Stimulated activated CD4-positive, alpha-beta T cell treated with anti-CD3 and anti-CD28 coated beads, Interleukin-4, amount 100 ng/mL, for 4 hours (primary cell): ENCODE measurements around the gene CREBZF.

Experiments used
- DNase-seq, 2 experiments: peaks; one replicate each; pipeline ENCODE4 v3.0.0-alpha.2; 2020

Gene CREBZF, protein sequence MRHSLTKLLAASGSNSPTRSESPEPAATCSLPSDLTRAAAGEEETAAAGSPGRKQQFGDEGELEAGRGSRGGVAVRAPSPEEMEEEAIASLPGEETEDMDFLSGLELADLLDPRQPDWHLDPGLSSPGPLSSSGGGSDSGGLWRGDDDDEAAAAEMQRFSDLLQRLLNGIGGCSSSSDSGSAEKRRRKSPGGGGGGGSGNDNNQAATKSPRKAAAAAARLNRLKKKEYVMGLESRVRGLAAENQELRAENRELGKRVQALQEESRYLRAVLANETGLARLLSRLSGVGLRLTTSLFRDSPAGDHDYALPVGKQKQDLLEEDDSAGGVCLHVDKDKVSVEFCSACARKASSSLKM

DNA sequence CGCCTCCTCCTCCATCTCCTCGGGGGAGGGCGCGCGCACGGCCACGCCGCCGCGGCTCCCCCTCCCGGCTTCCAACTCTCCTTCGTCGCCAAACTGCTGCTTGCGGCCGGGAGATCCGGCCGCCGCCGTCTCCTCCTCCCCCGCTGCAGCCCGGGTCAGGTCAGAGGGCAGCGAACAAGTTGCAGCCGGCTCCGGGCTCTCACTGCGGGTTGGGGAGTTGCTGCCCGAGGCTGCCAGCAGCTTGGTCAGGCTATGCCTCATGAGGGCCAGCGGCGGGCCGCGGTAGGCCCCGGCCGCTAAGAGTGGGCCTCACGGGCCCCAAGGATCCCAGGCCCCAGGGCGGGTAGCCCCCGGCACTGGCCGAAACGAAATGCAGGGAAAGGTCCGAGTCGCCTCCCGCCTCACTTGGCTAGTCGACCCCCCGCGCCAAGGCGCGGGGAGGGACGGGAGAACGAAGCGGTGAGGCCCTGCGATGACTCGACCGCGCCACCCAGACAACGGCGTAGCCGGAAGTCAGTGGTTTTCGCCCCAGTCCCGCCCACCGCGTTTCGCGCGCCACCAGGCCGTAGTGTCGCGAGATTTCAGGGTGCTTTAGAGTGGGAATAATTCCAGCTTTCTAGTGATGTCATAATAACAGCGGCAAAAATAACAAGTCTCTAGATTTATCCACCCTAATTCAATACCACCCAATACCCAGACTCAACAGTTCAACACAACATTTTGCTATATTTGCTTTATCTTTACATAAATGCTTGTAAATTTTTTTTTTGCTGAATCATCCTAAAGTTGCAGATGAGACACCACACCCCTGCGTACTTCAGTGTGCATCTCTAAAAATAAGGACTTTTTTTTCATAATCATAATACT, at the start of gene CREBZF:
Gene CREBZF, minus strand, starts transcription at position 515 of the 867 bp plus-strand sequence. Its CDS starts 254 bp downstream, at position 261.
- peak; percentile 92 for DNase-seq

DNA sequence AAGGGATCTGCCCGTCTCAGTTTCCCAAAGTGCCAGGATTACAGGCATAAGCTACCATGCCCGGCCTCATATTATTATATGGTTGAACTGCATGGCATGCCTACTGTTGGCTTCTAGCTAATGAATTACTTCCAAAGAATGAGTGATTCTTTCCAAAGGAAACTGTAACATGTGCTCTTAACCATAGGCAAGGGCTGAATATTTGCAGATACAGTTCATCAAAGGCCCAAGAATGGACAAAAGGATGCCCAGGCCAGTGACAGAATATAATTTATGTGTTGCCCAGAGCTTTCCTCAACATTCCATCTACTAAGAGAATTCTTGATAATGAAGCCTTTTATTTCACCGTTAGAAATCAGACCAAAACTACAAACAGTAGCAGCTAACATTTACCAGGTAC, 48.0 kb upstream of the CREBZF start:
- no peak for DNase-seq

DNA sequence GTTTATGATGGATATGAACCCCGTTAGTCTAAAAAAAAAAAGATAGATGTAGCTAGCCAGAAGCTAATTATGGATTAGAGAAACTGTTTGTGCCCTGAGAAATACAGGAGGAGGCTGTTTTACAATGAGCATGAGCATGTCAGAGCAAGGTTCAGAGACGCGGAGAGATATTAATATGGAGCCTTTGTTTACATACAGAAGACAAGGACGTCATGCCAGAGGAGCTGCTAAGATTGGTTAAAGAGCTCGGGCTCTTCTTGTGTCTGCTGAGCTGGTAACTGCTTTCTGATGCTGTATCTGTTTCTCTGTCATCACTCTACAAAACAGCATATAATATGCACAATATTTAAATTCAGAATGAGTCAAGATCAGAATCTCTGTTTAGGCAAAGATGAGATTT, 46.0 kb upstream of the CREBZF start:
- no peak for DNase-seq

DNA sequence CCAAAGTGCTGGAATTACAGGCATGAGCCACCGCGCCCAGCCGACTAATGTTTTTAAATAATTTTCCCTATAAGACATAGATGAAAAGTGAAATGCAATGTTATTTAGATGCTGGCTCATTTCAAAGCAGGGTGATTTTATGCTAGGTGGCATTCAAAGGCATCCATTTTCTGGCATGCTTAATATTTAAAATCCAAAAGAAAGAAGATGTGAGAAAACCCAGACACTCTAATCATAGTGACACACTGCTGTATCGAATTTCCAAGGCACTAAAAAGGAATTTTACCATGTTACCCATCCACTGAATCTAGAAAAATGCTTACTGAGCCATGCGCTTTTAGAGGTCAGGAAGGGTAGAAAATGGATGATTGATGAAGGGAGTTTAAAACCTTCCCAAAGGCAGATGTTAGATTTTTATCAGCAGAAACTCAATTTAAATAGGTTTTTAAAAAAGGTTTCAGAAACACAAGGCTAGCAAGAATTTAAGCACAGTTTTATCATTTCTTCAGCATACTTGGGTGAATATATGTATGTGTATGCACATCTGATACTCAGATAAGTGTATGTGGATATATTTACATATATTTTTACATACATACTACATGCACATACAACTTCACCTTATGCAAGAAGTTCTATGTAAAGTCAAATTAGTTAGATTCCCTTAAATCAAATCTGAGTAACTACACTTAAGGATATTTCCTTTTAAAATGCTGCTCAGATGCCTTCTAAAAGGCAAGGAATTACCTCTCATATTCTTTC, 45.2 kb upstream of the CREBZF start:
- DNase-seq, result no peak

DNA sequence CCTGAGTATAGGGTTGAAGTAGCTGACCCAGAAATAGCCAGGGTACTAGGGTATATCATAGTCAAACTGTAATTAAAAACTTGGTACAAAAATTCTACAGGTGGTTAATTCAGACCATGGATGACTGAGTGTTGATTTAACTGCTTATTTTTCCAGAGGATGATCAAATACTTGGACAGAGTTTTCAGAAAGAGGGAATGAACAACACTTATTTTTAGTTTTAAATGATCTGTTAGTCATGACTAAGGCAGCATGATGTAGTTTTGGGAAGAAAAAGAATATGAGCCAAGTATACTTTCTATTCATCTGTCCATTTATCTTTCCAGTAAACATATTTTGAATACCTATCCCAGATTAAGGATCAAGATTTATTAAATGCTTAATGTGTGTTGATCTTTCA, 40.9 kb upstream of the CREBZF start:
- DNase-seq, result no peak

DNA sequence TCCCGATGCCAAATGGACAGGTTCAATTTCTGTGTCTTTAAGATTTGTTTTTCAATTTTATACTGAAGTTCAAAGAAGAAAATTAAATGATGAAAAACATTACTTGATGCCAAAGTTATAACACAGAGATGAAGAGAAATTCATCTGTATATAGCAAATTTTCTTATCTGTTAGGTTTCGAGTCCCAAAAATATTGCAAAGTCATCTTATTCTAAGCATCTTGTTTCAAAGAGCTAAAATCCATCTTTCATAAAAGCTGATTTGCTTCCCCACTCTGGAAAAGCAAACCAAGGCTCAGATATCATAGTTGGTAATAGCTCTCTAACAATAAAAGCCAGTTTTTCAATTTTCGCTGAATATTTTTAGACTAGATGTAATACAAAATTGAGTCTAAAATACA, 40.0 kb upstream of the CREBZF start:
- no peak for DNase-seq

DNA sequence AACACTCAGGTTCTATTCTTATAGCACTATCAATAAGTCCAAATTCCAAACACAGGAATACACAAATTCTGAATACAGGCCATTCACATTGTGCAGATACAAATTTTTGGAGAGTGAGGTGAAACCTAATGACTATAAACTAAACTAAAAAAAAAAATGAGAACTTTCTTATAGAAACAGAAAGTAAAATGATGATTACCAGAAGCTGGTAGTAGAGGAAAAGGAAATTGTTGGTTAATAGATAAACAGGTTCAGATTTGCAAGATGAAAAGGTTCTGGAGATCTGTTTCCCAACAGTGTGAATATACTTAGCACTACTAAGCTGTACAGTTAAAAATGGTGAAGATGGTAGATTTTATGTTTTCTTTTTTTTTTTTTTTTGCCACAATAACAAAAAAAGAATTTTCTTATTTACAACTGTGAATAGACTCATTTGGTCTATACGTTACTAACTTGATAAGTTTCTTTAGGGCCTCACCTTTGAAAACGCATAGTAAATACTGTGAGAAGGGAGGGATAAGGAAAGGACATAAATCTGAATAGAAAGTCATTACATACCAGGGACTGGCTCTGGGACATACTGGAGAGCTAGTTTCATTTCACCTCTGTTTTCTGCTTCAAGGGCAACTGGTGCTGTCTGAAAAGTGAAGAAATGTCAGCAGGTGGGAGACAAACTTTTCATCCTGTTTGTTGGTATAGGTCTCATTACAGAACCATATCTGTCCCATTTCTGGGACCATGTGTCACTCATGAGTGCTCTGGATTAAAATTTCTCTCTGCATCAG, 35.2 kb upstream of the CREBZF start:
- no peak for DNase-seq

DNA sequence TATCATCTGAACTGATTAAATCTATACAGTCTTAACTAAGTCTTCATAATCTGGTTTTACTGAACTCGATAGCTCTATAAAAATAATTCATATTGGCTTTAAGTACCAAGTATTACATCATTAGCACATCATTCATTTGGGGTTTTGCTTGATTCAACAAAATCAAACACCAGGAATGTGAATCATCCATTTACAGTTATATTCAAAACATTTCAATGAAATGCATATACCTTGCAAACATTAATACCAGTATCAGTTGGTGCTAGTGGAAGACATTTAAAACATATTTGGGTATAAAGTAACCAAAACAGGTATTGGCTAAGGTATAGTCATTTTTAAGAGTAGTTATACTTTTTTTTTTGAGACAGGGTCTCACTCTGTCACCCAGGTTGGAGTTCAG, 33.3 kb upstream of the CREBZF start:
- no peak for DNase-seq

DNA sequence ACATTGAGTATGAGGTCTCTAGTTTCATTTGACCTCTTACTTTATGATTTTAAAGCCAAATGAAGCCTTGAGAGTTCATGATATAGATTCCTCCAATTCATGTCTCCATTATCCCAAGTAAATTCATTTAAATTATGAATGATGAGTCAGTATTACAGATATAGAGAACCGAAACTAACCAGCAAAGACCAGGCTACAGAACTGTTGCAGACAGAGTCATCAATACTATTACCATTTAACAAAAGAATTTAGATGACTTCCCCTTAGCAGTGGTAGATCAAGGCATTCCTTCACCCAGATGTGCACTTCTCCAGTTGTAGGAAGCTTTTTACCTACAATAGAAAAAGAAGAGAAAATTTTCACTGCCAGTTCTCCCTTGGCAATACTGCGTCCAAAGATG, 32.8 kb upstream of the CREBZF start:
- DNase-seq, result no peak

DNA sequence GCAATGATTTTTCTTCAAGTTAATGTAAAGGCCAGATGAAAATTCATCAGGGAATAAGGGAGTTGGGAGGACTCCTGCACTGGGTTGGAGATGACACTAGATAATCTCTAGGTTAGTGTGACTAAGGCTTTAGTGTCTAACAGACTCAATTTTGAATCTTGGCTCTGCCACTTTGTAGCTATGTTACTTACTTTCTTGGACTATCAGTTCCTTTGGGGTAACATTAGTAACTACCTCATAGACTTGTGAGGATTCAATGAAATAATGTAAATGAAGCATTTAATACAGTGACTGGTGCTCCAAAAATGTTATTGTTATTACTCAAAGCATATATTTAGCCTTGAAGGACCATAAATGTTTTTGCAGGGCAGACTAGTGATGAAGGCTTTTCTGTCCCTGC, 30.6 kb upstream of the CREBZF start:
- no peak for DNase-seq

DNA sequence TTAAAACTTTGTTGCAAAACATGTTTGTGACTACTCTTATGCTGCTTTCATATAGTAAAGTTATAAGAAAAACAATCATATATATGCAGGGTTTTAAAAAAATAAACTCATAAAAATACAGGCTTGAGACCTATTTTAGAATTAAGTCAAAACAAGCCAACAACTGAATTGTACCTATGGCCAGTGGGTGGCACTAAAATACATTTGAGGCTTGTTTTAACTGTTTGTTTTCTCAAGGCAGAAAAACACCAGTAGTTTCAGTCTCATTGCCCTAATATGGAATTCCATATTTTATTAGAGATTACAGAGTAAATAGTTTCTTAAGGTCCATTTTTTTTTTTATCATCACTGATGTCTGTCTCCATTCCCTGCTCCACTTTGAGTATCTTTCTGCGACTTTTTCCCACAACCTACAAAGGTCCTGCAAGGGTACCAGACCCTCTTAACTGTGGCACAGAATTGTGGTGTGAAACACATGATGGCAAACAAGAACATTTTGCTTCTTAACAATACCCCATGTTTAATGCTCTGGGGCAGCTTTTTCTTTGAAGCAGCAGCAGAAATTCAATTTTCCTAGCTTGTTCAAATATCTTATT, 29.6 kb upstream of the CREBZF start:
- no peak for DNase-seq

DNA sequence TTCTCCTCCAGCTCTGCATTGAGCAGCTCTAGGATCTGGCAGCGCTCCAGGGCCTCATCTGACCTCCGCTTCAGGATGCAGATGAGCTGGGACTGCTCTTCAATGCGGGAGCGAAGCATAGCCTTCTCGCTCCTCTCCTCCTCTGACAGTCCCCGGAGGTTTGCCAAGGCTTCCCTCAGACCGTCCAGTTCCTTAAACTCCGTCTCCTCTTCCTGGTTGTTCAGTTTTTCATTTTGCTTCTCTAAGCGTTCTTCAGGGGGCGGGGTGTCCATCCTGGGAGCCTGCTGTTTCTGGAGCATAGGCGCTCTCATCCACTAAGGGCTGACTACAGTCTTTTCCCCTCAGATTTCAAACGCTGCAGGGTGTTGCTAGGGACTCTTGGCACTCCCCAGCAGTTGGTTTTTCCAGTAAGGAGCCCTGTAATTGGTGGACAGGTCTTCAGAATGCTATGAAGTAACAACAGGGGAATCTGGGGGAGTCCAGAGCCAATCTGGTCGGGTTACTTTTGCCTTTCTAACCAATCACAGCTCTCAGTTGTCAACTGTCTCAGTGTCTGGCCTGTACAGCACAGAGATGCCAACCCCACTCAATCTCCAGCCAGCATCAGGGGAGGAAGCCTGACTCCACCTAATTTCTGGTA, 21.0 kb upstream of the CREBZF start, which contains the start of gene CCDC89:
Gene CCDC89, minus strand, starts transcription at position 376 of the 640 bp plus-strand sequence. Its CDS starts 65 bp downstream, at position 311.
- no peak for DNase-seq

DNA sequence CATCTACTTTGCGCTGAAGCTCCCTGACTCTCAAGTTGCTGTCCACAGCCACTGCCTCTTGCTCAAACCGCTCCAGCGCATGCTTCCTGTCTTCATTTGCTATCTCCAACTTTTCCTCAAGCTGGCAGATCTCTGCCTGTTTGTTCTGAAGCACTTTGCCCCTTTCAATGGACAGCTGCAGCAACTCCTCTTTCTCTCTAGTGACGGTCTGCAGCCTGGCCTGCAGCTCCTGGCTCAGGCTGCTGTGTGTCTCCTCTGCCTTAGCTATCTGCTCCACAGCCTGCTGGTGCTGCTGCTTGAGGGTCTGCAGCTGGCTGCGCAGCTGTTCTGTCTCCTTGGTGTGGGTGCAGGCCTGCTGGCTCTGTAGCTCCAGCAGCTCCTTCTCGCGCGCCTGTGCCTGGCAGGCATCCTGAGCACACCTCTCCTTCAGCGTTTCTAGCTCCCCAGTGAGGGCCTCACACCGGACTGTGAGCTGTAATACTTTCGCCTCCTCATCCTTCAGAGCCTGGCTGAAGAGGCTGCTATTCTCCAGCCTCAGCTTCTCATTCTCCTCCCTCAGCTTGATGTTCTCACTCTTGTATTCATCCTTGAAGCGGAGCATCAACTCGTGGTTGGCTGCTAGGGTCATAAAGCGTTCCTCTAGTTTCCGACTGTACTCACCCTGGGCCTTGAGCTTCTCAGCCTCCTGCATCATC, 20.3 kb upstream of the CREBZF start:
- no peak for DNase-seq

DNA sequence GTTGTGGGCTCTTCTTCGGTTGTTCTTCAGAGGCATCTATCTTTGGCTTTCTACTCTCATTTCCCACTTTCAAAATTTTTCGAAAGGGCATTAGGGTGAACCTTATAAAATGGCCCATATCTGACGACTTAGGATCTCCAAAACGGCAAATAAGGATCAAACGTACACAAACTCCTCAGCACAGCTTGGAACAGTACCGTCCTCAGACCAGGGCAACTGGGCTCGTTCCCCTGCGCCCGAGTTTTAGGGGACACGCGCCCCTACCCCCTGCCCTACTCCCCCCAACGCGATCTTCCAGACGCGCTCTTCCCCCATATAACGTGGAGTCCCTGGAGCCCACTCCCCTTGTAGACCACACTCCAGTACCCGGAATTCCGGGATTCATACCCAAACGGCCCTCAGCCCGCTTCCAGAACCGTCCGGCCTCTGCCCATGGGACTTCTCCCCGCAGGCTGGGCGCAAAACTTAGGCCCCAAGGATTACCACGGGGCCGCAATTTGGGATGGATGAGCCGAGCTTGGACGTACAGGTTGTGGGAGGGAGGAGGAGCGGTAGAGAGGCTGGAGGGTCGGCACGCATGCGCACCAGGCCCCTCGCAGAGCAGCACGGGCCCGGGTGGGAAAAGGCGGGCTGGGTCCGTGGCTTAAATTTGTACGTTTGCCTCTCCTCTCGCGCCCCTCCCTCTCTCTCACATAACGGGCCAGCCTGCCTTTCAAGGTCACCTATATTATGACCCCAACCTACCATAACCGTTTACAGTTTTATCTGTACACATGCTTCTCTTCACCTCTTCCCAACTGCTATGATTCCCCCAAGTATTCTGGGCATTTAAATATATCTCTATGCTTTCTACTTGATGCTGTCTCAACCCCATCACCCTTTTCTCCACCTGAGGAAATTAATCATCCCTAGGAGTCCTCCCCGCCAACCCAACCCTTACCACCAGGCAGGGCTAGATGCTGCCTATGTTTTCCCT, 17.7 kb upstream of the CREBZF start:
- DNase-seq, result peak; percentile 55 to 68

DNA sequence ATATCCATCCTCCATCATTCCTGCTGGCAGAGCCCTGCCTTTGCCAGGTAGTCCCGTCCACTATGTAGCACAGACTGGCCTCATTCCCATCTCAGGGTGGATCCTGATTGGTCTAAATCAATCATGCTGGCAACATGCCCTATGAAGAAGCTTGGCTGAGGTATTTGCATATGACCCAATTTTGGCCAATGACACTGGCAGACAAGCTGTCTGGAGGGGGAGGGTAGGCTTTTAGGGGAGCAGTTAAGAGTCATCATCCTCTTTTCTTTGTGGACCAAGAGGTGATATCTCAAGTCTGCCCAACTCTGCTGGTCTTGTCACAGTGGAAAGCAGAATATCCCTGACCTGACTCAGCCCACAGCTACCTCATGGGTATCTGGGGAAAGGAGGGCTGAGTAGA, 16.0 kb upstream of the CREBZF start:
- DNase-seq, result no peak

DNA sequence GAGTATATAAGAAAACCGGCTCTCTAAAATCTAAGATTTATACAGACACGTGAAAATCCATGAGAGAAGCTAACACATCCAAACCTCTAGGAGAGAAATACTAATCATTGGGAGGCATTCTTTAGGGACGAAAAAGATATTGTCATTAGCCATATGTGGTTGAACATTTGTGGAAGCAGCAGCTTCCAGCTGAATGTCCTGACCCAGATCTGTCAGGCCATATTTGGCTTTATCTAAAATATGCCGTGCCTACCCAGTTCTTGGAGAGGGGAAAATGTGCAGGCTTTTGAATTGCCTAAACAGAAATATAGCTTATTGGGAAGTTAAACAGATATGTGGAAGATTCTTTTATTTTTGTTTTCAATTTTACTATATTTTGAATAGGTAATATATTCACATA, 14.6 kb upstream of the CREBZF start:
- no peak for DNase-seq

DNA sequence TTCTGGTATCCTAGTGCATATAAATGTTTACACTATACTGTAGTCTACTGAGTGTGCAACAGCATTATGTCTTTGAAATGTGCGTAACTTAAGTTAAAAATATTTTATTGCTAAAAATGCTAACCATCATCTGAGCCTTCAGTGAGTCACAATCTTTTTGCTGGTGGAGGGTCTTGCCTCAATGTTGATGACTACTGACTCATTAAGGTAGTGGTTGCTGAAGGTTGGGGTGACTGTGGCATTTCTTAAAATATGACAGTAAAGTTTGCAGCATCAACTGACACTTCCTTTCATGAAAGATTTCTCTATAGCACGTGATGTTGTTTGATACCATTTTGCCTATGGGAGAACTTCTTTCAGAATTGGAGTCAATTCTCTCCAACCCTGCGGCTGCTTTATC, 8.5 kb upstream of the CREBZF start:
- DNase-seq, result no peak

DNA sequence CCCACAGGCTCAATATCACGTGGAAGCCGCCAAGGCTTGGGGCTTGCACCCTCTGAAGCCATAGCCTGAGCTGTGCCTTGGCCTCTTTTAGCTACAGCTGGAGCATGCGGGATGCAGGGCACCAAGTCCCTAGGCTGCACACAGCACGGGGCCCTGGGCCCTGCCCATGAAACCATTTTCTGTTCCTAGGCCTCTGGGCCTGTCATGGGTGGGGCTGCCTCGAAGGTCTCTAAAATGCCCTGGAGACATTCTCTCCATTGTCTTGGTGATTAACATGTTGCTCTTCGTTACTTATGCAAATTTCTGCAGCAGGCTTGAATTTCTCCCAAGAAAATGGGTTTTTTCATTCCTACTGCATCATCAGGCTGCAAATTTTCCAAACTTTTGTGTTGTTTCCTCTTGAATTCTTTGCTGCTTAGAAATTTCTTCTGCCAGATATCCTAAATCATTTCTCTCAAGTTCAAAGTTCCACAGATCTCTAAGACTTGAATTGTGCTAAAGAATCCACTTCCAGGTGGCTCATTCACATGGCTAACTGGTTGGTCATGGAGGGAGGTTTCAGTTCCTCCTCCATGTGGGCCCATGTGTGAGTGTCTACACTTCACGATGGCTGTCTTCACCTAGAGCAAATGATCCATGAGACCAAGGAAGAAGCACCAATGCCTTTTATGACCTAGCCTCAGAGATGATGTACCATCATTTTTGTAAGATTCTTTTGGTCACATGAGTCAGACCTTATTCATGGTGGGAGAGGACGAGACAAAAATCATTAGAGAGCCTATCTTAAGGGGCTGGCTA, 7.4 kb upstream of the CREBZF start:
- no peak for DNase-seq
